Loucy (cell line): ENCODE measurements around the gene LCOR.
"Not testable (repeated sequence)": the region's sequence is repeated elsewhere in the genome, so short reads cannot be mapped to it uniquely, and the experiment has no call there.

Source experiments
- H2AFZ ChIP-seq: fragments of 200-600 bp; sonication (generic); 2 replicates; pipeline ENCODE4 v1.6.0; 2016; ENCODE audit warnings: antibody characterized with exemption, mild to moderate bottlenecking, low read length, moderate library complexity
- H3F3A ChIP-seq: fragments of 200-600 bp; 2 replicates; pipeline ENCODE4 v1.6.0; 2016; ENCODE audit warnings: antibody characterized with exemption, low read depth, mild to moderate bottlenecking
- H3K27me3 ChIP-seq: fragments of 200-600 bp; sonication (generic); 2 replicates; pipeline ENCODE4 v1.6.1; 2014; ENCODE audit warnings: low read length, mild to moderate bottlenecking; ENCODE audit not compliant: insufficient read depth, poor library complexity, severe bottlenecking
- H3K36me3 ChIP-seq: fragments of 200-600 bp; sonication (generic); 2 replicates; pipeline ENCODE4 v1.6.1; 2016; ENCODE audit warnings: low read length; ENCODE audit not compliant: insufficient read depth
- H3K4me1 ChIP-seq: fragments of 200-600 bp; sonication (generic); 2 replicates; pipeline ENCODE4 v1.5.1; 2014; ENCODE audit warnings: low read length, mild to moderate bottlenecking; ENCODE audit not compliant: insufficient read depth, poor library complexity, severe bottlenecking
- H3K4me2 ChIP-seq: fragments of 200-600 bp; sonication (generic); 2 replicates; pipeline ENCODE4 v1.6.0; 2014; ENCODE audit warnings: antibody characterized with exemption, low read length, low read depth, mild to moderate bottlenecking; ENCODE audit not compliant: poor library complexity, severe bottlenecking
- H3K4me3 ChIP-seq: fragments of 200-600 bp; sonication (generic); 2 replicates; pipeline ENCODE4 v1.5.1; 2014; ENCODE audit warnings: low read length, mild to moderate bottlenecking, mixed read lengths; ENCODE audit not compliant: poor library complexity, severe bottlenecking
- H3K79me2 ChIP-seq: fragments of 200-600 bp; sonication (generic); 2 replicates; pipeline ENCODE4 v1.6.1; 2014; ENCODE audit warnings: low read length; ENCODE audit not compliant: insufficient read depth
- H3K9ac ChIP-seq: fragments of 200-600 bp; sonication (generic); 2 replicates; pipeline ENCODE4 v1.6.0; 2014; ENCODE audit warnings: mild to moderate bottlenecking, low read depth, low read length, moderate library complexity; ENCODE audit not compliant: poor library complexity, severe bottlenecking
- H3K9me2 ChIP-seq: fragments of 200-600 bp; sonication (generic); replicated peaks from 2 replicates; pipeline ENCODE4 v1.6.1; 2016; ENCODE audit warnings: low read depth, low read length, mixed read lengths
- H3K9me3 ChIP-seq: fragments of 200-600 bp; sonication (generic); 2 replicates; pipeline ENCODE4 v1.6.1; 2014; ENCODE audit warnings: mild to moderate bottlenecking, antibody characterized with exemption, low read length, low read depth; ENCODE audit not compliant: insufficient read depth
- H4K20me1 ChIP-seq: fragments of 200-600 bp; sonication (generic); 2 replicates; pipeline ENCODE4 v1.6.0; 2014; ENCODE audit warnings: antibody characterized with exemption, low read length, mild to moderate bottlenecking; ENCODE audit not compliant: insufficient read depth, poor library complexity, severe bottlenecking
- CTCF ChIP-seq: fragments of 200-600 bp; sonication (generic); conservative IDR thresholded peaks from 2 replicates; pipeline ENCODE4 v1.5.1; 2014; ENCODE audit warnings: mild to moderate bottlenecking, antibody characterized with exemption, low read length
- EZH2phosphoT487 ChIP-seq: fragments of 200-600 bp; IDR thresholded peaks from 2 replicates; pipeline ENCODE4 v1.6.1; 2018; ENCODE audit warnings: antibody characterized with exemption, mild to moderate bottlenecking, moderate library complexity, borderline replicate concordance

The LCOR gene

GRCh38 chr10:97031459-97031858, 199.4 kb downstream of the LCOR start:
- H3K79me2 ChIP-seq: no peaks in the 10 kb centered on the region
- H3F3A ChIP-seq: no peaks in the 10 kb centered on the region
- no peaks in the 10 kb centered on the region for H4K20me1 ChIP-seq
- TF ChIP-seq CTCF (no peak), EZH2phosphoT487 (no peak)
- no peaks in the 10 kb centered on the region for H3K4me1 ChIP-seq
- no peak overlapping the region for H3K9ac ChIP-seq
- H2AFZ ChIP-seq: no peak overlapping the region
- no peaks in the 10 kb centered on the region for H3K36me3 ChIP-seq
- no peaks in the 10 kb centered on the region for H3K9me2 ChIP-seq
- H3K4me2 ChIP-seq: no peak overlapping the region
- no peaks in the 10 kb centered on the region for H3K9me3 ChIP-seq
- H3K4me3 ChIP-seq: no peak overlapping the region
- no peaks in the 10 kb centered on the region for H3K27me3 ChIP-seq

- no peaks in the 10 kb centered on the region for H3F3A ChIP-seq
- H3K4me1 ChIP-seq: no peaks in the 10 kb centered on the region
- no peaks in the 10 kb centered on the region for H3K36me3 ChIP-seq
- no peak overlapping the region for H3K4me2 ChIP-seq
- no peaks in the 10 kb centered on the region for H3K9me3 ChIP-seq
- H3K27me3 ChIP-seq: no peaks in the 10 kb centered on the region
- H3K9ac ChIP-seq: no peak overlapping the region
- H3K4me3 ChIP-seq: no peak overlapping the region
- no peak for TF ChIP-seq CTCF
- no peak for TF ChIP-seq EZH2phosphoT487
- H3K79me2 ChIP-seq: no peaks in the 10 kb centered on the region
- no peak overlapping the region for H2AFZ ChIP-seq
- H4K20me1 ChIP-seq: no peaks in the 10 kb centered on the region
- H3K9me2 ChIP-seq: no peaks in the 10 kb centered on the region
Measured at GRCh38 chr10:97032624-97033023, 200.5 kb downstream of the LCOR start.

GRCh38 chr10:97033841-97034240, 201.7 kb downstream of the LCOR start:
- not testable (repeated sequence) for H3K9me2 ChIP-seq, H2AFZ ChIP-seq, H3K36me3 ChIP-seq, H3K9me3 ChIP-seq, H3F3A ChIP-seq, H3K4me2 ChIP-seq, H3K4me3 ChIP-seq, H3K9ac ChIP-seq, H3K27me3 ChIP-seq, H4K20me1 ChIP-seq, H3K79me2 ChIP-seq, H3K4me1 ChIP-seq

- H3K4me1 ChIP-seq: no peaks in the 10 kb centered on the region
- no peaks in the 10 kb centered on the region for H3K27me3 ChIP-seq
- no peaks in the 10 kb centered on the region for H3K9me3 ChIP-seq
- no peak overlapping the region for H3K4me3 ChIP-seq
- no peaks in the 10 kb centered on the region for H3F3A ChIP-seq
- H2AFZ ChIP-seq: no peak overlapping the region
- no peaks in the 10 kb centered on the region for H3K9me2 ChIP-seq
- TF ChIP-seq EZH2phosphoT487 (no peak), CTCF (no peak)
- no peak overlapping the region for H3K4me2 ChIP-seq
- H4K20me1 ChIP-seq: no peaks in the 10 kb centered on the region
- H3K9ac ChIP-seq: no peak overlapping the region
- H3K36me3 ChIP-seq: no peaks in the 10 kb centered on the region
- no peaks in the 10 kb centered on the region for H3K79me2 ChIP-seq
Measured at GRCh38 chr10:97034301-97034700, 202.2 kb downstream of the LCOR start.
